ENCODE results near the gene PUS10. TPM values are rescaled to one million over a fixed set of nuclear protein-coding genes. Genes with fewer than 3 reads are reported as not detected.

The PUS10 gene
- total and polyA plus RNA-seq, 4 donors: 4.3 to 11.4 (median 6.8) TPM

DNA sequence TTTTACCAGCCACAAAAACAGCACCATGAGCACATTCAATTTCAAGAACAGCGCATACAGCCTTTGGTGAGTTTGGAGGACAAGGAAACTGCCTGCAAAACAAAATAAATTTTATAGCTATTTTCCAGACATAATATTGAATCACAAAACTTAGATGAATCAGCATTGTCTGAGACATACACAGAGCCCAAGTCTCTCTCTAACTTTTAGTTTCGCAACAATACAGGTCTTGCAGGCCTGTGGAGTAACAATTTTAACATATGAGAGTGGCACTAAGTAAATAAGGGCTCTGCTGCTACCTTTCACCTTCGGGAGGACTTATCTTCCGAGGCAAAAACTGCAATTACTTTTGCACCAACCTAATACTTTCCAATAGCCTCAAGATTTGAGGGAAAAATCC is 56.6 kb downstream of the PUS10 start:
- Histone ChIP-seq H3K4me3 (ENCODE audit: low read depth, low read length) (no peak overlapping the region), H3K27me3 (ENCODE audit: control insufficient read depth, insufficient read depth, low read length) (no peaks in the 10 kb centered on the region), H3K4me1 (ENCODE audit: control insufficient read depth, insufficient read depth, low read length) (no peaks in the 10 kb centered on the region), H3K36me3 (ENCODE audit: control insufficient read depth, insufficient read depth, low read length) (no peaks in the 10 kb centered on the region), H3K9me3 (ENCODE audit: control insufficient read depth, insufficient read depth, low read length) (no peaks in the 10 kb centered on the region), H3K27ac (ENCODE audit: low read depth, low read length) (no peak overlapping the region)
- WGBS (ENCODE audit: insufficient coverage): no CpG with 5 or more reads among the region's 4 CpGs
- DNase-seq (ENCODE audit: low read depth in 4 of 6, low spot score in 6 of 6): no peak

GRCh38 chr2:60960706-60961105 is 57.3 kb downstream of the PUS10 start:
- no peak overlapping the region for H3K4me3 ChIP-seq (ENCODE audit: low read depth, low read length)
- no peaks in the 10 kb centered on the region for H3K36me3 ChIP-seq (ENCODE audit: control insufficient read depth, insufficient read depth, low read length)
- H3K9me3 ChIP-seq (ENCODE audit: control insufficient read depth, insufficient read depth, low read length): no peaks in the 10 kb centered on the region
- WGBS (ENCODE audit: insufficient coverage): no CpG with 5 or more reads among the region's 1 CpG
- H3K4me1 ChIP-seq (ENCODE audit: control insufficient read depth, insufficient read depth, low read length): no peaks in the 10 kb centered on the region
- no peak for DNase-seq (ENCODE audit: low read depth in 4 of 6, low spot score in 6 of 6)
- H3K27ac ChIP-seq (ENCODE audit: low read depth, low read length): no peak overlapping the region
- no peaks in the 10 kb centered on the region for H3K27me3 ChIP-seq (ENCODE audit: control insufficient read depth, insufficient read depth, low read length)

GRCh38 chr2:60959501-60959900 is 58.6 kb downstream of the PUS10 start:
- no peaks in the 10 kb centered on the region for H3K27me3 ChIP-seq (ENCODE audit: control insufficient read depth, insufficient read depth, low read length)
- no peaks in the 10 kb centered on the region for H3K36me3 ChIP-seq (ENCODE audit: control insufficient read depth, insufficient read depth, low read length)
- DNase-seq (ENCODE audit: low read depth in 4 of 6, low spot score in 6 of 6): no peak
- H3K9me3 ChIP-seq (ENCODE audit: control insufficient read depth, insufficient read depth, low read length): no peaks in the 10 kb centered on the region
- H3K4me3 ChIP-seq (ENCODE audit: low read depth, low read length): no peak overlapping the region
- no peak overlapping the region for H3K27ac ChIP-seq (ENCODE audit: low read depth, low read length)
- WGBS (ENCODE audit: insufficient coverage): 83% methylated on average over 7 of the region's 7 CpGs
- H3K4me1 ChIP-seq (ENCODE audit: control insufficient read depth, insufficient read depth, low read length): no peaks in the 10 kb centered on the region

- no peaks in the 10 kb centered on the region for H3K27me3 ChIP-seq (ENCODE audit: control insufficient read depth, insufficient read depth, low read length)
- 90% methylated on average over 1 of the region's 3 CpGs for WGBS (ENCODE audit: insufficient coverage)
- no peaks in the 10 kb centered on the region for H3K4me1 ChIP-seq (ENCODE audit: control insufficient read depth, insufficient read depth, low read length)
- no peaks in the 10 kb centered on the region for H3K36me3 ChIP-seq (ENCODE audit: control insufficient read depth, insufficient read depth, low read length)
- H3K9me3 ChIP-seq (ENCODE audit: control insufficient read depth, insufficient read depth, low read length): no peaks in the 10 kb centered on the region
- no peak overlapping the region for H3K27ac ChIP-seq (ENCODE audit: low read depth, low read length)
- no peak overlapping the region for H3K4me3 ChIP-seq (ENCODE audit: low read depth, low read length)
- no peak for DNase-seq (ENCODE audit: low read depth in 4 of 6, low spot score in 6 of 6)
Observed at GRCh38 chr2:60958800-60959199, 59.3 kb downstream of the PUS10 start.

DNA sequence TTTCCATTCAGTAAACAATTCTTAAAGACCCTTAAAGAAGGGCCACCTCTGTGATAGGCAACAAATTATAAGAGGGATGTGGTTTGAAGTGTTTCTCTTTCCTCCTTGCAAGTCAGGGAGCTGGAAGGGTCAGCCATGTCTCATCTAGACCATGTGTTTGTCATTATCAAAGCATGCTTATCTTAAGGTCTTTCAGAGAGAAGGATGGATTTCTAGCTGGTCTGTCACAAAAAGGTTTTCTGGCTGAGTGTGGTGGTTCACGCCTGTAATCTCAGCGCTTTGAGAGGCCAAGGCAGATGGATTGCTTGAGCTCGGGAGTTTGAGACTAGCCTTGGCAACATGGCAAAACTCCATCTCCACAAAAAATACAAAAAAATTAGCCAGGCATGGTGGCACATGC is 59.7 kb downstream of the PUS10 start:
- H3K4me3 ChIP-seq (ENCODE audit: low read depth, low read length): no peak overlapping the region
- H3K4me1 ChIP-seq (ENCODE audit: control insufficient read depth, insufficient read depth, low read length): no peaks in the 10 kb centered on the region
- H3K36me3 ChIP-seq (ENCODE audit: control insufficient read depth, insufficient read depth, low read length): no peaks in the 10 kb centered on the region
- H3K9me3 ChIP-seq (ENCODE audit: control insufficient read depth, insufficient read depth, low read length): no peaks in the 10 kb centered on the region
- H3K27ac ChIP-seq (ENCODE audit: low read depth, low read length): no peak overlapping the region
- 80% methylated on average over 1 of the region's 3 CpGs for WGBS (ENCODE audit: insufficient coverage)
- no peaks in the 10 kb centered on the region for H3K27me3 ChIP-seq (ENCODE audit: control insufficient read depth, insufficient read depth, low read length)
- DNase-seq (ENCODE audit: low read depth in 4 of 6, low spot score in 6 of 6): no peak

- no peaks in the 10 kb centered on the region for H3K9me3 ChIP-seq (ENCODE audit: control insufficient read depth, insufficient read depth, low read length)
- no peaks in the 10 kb centered on the region for H3K4me1 ChIP-seq (ENCODE audit: control insufficient read depth, insufficient read depth, low read length)
- no peak overlapping the region for H3K4me3 ChIP-seq (ENCODE audit: low read depth, low read length)
- no peaks in the 10 kb centered on the region for H3K27me3 ChIP-seq (ENCODE audit: control insufficient read depth, insufficient read depth, low read length)
- 87% methylated on average over 2 of the region's 5 CpGs for WGBS (ENCODE audit: insufficient coverage)
- DNase-seq (ENCODE audit: low read depth in 4 of 6, low spot score in 6 of 6): no peak
- H3K27ac ChIP-seq (ENCODE audit: low read depth, low read length): no peak overlapping the region
- H3K36me3 ChIP-seq (ENCODE audit: control insufficient read depth, insufficient read depth, low read length): no peaks in the 10 kb centered on the region
Observed at GRCh38 chr2:60957643-60958042, 60.4 kb downstream of the PUS10 start.

GRCh38 chr2:60957224-60957623 is 60.8 kb downstream of the PUS10 start:
- no peak overlapping the region for H3K4me3 ChIP-seq (ENCODE audit: low read depth, low read length)
- H3K4me1 ChIP-seq (ENCODE audit: control insufficient read depth, insufficient read depth, low read length): no peaks in the 10 kb centered on the region
- H3K36me3 ChIP-seq (ENCODE audit: control insufficient read depth, insufficient read depth, low read length): no peaks in the 10 kb centered on the region
- H3K27me3 ChIP-seq (ENCODE audit: control insufficient read depth, insufficient read depth, low read length): no peaks in the 10 kb centered on the region
- H3K27ac ChIP-seq (ENCODE audit: low read depth, low read length): no peak overlapping the region
- DNase-seq (ENCODE audit: low read depth in 4 of 6, low spot score in 6 of 6): no peak
- 92% methylated on average over 8 of the region's 8 CpGs for WGBS (ENCODE audit: insufficient coverage)
- no peaks in the 10 kb centered on the region for H3K9me3 ChIP-seq (ENCODE audit: control insufficient read depth, insufficient read depth, low read length)

DNA sequence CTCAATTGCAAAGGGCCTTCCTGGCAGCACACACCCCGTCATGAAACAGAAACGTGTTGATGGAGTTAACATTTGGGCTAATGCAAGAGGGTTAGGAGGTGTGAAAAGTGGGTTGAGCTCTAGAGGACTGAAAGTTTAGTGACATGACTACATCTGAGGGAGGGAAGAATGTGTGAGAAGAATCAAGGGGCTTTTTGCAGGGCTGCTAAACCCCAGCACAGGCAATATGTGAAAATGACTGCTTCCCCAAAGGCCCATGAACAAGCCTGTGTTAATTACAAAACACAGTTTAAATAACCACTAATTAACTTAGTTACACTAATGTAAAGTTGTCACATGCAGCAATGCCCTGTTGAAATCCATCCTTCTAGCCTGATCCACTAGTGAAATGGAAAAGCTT is 63.9 kb downstream of the PUS10 start:
- H3K4me3 ChIP-seq (ENCODE audit: low read depth, low read length): no peak overlapping the region
- no peaks in the 10 kb centered on the region for H3K9me3 ChIP-seq (ENCODE audit: control insufficient read depth, insufficient read depth, low read length)
- no peak overlapping the region for H3K27ac ChIP-seq (ENCODE audit: low read depth, low read length)
- H3K36me3 ChIP-seq (ENCODE audit: control insufficient read depth, insufficient read depth, low read length): no peaks in the 10 kb centered on the region
- no peaks in the 10 kb centered on the region for H3K27me3 ChIP-seq (ENCODE audit: control insufficient read depth, insufficient read depth, low read length)
- WGBS (ENCODE audit: insufficient coverage): 66% methylated on average over 2 of the region's 2 CpGs
- no peaks in the 10 kb centered on the region for H3K4me1 ChIP-seq (ENCODE audit: control insufficient read depth, insufficient read depth, low read length)
- peak in 1 of 6 donors; percentile 57 for DNase-seq (ENCODE audit: low read depth in 4 of 6, low spot score in 6 of 6)

DNA sequence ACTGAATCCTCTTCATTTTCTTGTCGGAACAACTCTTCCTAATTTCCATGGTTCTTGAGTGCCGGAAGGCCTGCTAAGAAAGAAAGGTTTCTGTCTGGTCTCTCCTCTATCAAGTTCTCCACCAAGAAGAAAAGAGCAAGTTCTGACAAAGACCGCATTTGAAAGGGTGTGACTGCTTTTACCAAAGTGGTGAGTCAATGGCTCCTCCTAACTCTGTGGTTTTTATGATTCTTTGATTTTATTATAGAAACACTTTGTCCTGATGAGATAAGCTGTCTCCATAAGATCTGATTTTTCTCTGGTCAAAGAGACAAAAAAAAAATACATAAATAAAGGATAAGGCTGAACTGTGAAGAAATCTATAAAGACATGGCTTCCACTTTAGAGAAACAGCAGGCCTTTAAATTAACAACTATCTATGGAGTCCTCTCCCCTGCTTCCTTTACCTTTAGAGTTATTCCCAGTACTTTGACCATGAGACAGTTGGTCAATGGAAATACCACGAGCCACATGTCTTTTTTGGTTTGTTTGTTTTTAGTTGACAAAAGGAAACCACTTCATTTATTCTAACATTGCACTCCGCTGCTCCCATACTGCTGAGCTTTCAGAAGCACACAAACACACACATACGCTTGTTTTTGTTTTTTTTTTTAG is 69.0 kb downstream of the PUS10 start:
- Histone ChIP-seq H3K27me3 (ENCODE audit: control insufficient read depth, insufficient read depth, low read length) (no peaks in the 10 kb centered on the region), H3K36me3 (ENCODE audit: control insufficient read depth, insufficient read depth, low read length) (no peaks in the 10 kb centered on the region), H3K27ac (ENCODE audit: low read depth, low read length) (no peak overlapping the region), H3K9me3 (ENCODE audit: control insufficient read depth, insufficient read depth, low read length) (no peaks in the 10 kb centered on the region), H3K4me1 (ENCODE audit: control insufficient read depth, insufficient read depth, low read length) (no peaks in the 10 kb centered on the region), H3K4me3 (ENCODE audit: low read depth, low read length) (no peak overlapping the region)
- no peak for DNase-seq (ENCODE audit: low read depth in 4 of 6, low spot score in 6 of 6)
- WGBS (ENCODE audit: insufficient coverage): no CpG with 5 or more reads among the region's 6 CpGs

DNA sequence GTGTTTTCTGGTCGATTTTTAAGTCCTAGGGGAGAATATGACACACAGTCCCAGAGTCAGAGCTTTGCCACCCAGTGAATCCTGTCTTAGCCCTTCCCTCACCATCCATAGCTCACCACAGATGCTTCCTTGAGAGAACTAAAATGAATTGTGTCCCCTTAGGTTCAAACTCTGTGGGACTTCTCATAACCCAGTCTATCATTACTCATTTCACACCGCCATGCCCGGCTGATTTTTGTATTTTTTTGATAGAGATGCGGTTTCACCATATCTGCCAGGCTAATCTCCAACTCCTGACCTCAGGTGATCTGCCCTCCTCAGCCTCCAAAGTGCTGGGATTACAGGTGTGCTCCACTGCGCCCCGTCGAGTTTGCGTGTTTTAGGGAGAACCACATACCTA is 69.9 kb downstream of the PUS10 start:
- Histone ChIP-seq H3K27me3 (ENCODE audit: control insufficient read depth, insufficient read depth, low read length) (no peaks in the 10 kb centered on the region), H3K4me1 (ENCODE audit: control insufficient read depth, insufficient read depth, low read length) (no peaks in the 10 kb centered on the region), H3K36me3 (ENCODE audit: control insufficient read depth, insufficient read depth, low read length) (no peaks in the 10 kb centered on the region), H3K9me3 (ENCODE audit: control insufficient read depth, insufficient read depth, low read length) (no peaks in the 10 kb centered on the region), H3K4me3 (ENCODE audit: low read depth, low read length) (no peak overlapping the region), H3K27ac (ENCODE audit: low read depth, low read length) (no peak overlapping the region)
- DNase-seq (ENCODE audit: low read depth in 4 of 6, low spot score in 6 of 6): no peak
- WGBS (ENCODE audit: insufficient coverage): 100% methylated on average over 1 of the region's 8 CpGs
